ENCODE results near the gene RPS28.
"Not testable (repeated sequence)": the region's sequence is repeated elsewhere in the genome, so short reads cannot be mapped to it uniquely, and the experiment has no call there.

RPS28 gene

GRCh38 chr19:8321067-8321985 lies at the start of gene RPS28, which contains the start of gene NDUFA7:
RPS28 (plus strand) TSS chr19:8321496; CDS start chr19:8321531, 35 bp downstream.
NDUFA7 (minus strand) TSS chr19:8321375; CDS start chr19:8321358, 17 bp downstream.
- H3K4me3 ChIP-seq (ENCODE audit: low read depth, low read length) = peak within 1 kb of the TSS; percentile 95
- DNase-seq (ENCODE audit: low read depth) = peak; percentile 98
- TF ChIP-seq, protein P1, sequence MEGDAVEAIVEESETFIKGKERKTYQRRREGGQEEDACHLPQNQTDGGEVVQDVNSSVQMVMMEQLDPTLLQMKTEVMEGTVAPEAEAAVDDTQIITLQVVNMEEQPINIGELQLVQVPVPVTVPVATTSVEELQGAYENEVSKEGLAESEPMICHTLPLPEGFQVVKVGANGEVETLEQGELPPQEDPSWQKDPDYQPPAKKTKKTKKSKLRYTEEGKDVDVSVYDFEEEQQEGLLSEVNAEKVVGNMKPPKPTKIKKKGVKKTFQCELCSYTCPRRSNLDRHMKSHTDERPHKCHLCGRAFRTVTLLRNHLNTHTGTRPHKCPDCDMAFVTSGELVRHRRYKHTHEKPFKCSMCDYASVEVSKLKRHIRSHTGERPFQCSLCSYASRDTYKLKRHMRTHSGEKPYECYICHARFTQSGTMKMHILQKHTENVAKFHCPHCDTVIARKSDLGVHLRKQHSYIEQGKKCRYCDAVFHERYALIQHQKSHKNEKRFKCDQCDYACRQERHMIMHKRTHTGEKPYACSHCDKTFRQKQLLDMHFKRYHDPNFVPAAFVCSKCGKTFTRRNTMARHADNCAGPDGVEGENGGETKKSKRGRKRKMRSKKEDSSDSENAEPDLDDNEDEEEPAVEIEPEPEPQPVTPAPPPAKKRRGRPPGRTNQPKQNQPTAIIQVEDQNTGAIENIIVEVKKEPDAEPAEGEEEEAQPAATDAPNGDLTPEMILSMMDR (conservative IDR thresholded peaks at IDR 0.05; ENCODE audit: low read depth, low read length) = no peak

DNA sequence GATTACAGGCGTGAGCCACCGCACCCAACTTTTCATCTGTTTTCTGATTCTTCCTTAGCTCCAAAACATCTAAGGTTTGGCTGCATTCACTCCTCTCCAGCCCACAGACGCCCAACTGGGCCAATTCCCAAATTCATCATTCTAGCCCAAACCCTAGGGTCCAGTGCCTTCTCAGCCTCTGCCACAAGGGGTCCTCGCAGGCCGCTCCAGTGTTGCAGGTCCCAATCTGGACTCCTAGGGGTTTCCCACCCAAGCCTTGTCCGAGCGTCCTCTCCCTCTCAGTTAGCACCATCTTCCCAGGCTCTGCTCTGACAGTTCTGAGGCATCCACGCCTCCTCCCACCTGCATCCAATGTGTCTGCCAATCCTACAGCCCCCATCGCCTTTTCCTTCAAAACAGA lies 44.8 kb upstream of the RPS28 start:
- DNase-seq (ENCODE audit: low read depth); H3K4me3 ChIP-seq (ENCODE audit: low read depth, low read length): not testable (repeated sequence)

- not testable (repeated sequence) for H3K4me3 ChIP-seq (ENCODE audit: low read depth, low read length); DNase-seq (ENCODE audit: low read depth)
Measured at GRCh38 chr19:8291337-8291736, 30.0 kb upstream of the RPS28 start.

GRCh38 chr19:8302357-8302691 lies 19.0 kb upstream of the RPS28 start:
- H3K4me3 ChIP-seq (ENCODE audit: low read depth, low read length) = no peak overlapping the region
- peak; percentile 20 for DNase-seq (ENCODE audit: low read depth)
- TF ChIP-seq, protein P1 (conservative IDR thresholded peaks at IDR 0.05; ENCODE audit: low read depth, low read length) = no peak

GRCh38 chr19:8302734-8303133 lies 18.6 kb upstream of the RPS28 start:
- no peak overlapping the region for H3K4me3 ChIP-seq (ENCODE audit: low read depth, low read length)
- TF ChIP-seq, protein P1 (conservative IDR thresholded peaks at IDR 0.05; ENCODE audit: low read depth, low read length) = no peak
- no peak for DNase-seq (ENCODE audit: low read depth)

- TF ChIP-seq, protein P1 (conservative IDR thresholded peaks at IDR 0.05; ENCODE audit: low read depth, low read length) = no peak
- H3K4me3 ChIP-seq (ENCODE audit: low read depth, low read length) = no peak overlapping the region
- no peak for DNase-seq (ENCODE audit: low read depth)
Measured at GRCh38 chr19:8304841-8305621, 16.3 kb upstream of the RPS28 start.

DNA sequence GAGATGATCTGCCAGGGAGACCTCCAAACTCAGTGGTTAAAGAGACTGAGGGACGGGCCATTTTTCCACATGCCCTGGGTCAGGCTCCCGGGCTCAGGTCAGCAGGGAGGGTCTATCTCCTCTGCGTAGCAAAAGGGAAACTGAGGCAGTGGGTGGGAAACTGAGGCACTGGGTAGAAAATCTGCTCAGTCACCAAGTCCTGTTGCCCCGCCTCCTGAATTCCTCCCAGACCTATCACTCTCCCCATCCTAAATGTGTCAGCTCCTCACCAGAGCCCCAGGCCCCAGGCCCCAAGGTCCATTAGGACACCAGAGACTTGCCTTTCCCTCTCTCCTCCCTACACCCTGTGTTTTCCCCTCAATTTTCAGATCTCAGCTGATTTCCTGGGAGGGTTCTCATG lies 15.5 kb upstream of the RPS28 start:
- TF ChIP-seq, protein P1 (conservative IDR thresholded peaks at IDR 0.05; ENCODE audit: low read depth, low read length) = no peak
- no peak for DNase-seq (ENCODE audit: low read depth)
- H3K4me3 ChIP-seq (ENCODE audit: low read depth, low read length) = no peak overlapping the region

All from choroid plexus epithelial cell (primary cell).